HG02610 (cell line): ENCODE measurements around the gene PLSCR3.

ENCODE experiments used
- ATAC-seq: cut with Tn5 transposase; IDR thresholded peaks from one replicate; pipeline ENCODE4 v1.9.1; 2021; ENCODE audit warnings: mild to moderate bottlenecking, moderate library complexity; ENCODE audit not compliant: unreplicated experiment

Gene PLSCR3

GRCh38 chr17:7407082-7407481 lies 12.8 kb upstream of the PLSCR3 start:
- ATAC-seq: no peak

- no peak for ATAC-seq
Observed at GRCh38 chr17:7406235-7406825, 12.0 kb upstream of the PLSCR3 start.

GRCh38 chr17:7405350-7406234 lies 11.3 kb upstream of the PLSCR3 start:
- ATAC-seq: no peak

GRCh38 chr17:7404737-7405349 lies 10.5 kb upstream of the PLSCR3 start:
- no peak for ATAC-seq

- ATAC-seq: peak; percentile 95
Observed at GRCh38 chr17:7403977-7404736, 9.8 kb upstream of the PLSCR3 start, which contains the start of gene TMEM256. TMEM256 (minus strand) TSS chr17:7404097; CDS start chr17:7404084, 13 bp downstream.

- no peak for ATAC-seq
Observed at GRCh38 chr17:7403727-7403976, 9.3 kb upstream of the PLSCR3 start.

- ATAC-seq: no peak
Observed at GRCh38 chr17:7403043-7403726, 8.9 kb upstream of the PLSCR3 start.

GRCh38 chr17:7398612-7399011 lies 4.3 kb upstream of the PLSCR3 start:
- no peak for ATAC-seq

GRCh38 chr17:7396147-7396546 lies 1.8 kb upstream of the PLSCR3 start:
- no peak for ATAC-seq

- peak; percentile 38 for ATAC-seq
Observed at GRCh38 chr17:7393613-7394451, 493 bp downstream of the PLSCR3 start.

- no peak for ATAC-seq
Observed at GRCh38 chr17:7392696-7393612, 1.4 kb downstream of the PLSCR3 start.

GRCh38 chr17:7391307-7391706 lies 3.0 kb downstream of the PLSCR3 start:
- ATAC-seq: no peak

- ATAC-seq: no peak
Observed at GRCh38 chr17:7389924-7390910, 4.1 kb downstream of the PLSCR3 start.

GRCh38 chr17:7388856-7389255 lies 5.5 kb downstream of the PLSCR3 start:
- no peak for ATAC-seq

- no peak for ATAC-seq
Observed at GRCh38 chr17:7384489-7385081, 9.7 kb downstream of the PLSCR3 start.

GRCh38 chr17:7383742-7384488 lies 10.4 kb downstream of the PLSCR3 start:
- peak; percentile 72 for ATAC-seq

GRCh38 chr17:7383371-7383741 lies 11.0 kb downstream of the PLSCR3 start:
- no peak for ATAC-seq
